GM21360 (cell line): Measurements from ENCODE around the gene TECPR2.

Source experiments
- ATAC-seq: cut with Tn5 transposase; IDR thresholded peaks from one replicate; pipeline ENCODE4 v1.9.1; 2021; ENCODE audit warnings: mild to moderate bottlenecking, moderate library complexity; ENCODE audit not compliant: unreplicated experiment

The TECPR2 gene

DNA sequence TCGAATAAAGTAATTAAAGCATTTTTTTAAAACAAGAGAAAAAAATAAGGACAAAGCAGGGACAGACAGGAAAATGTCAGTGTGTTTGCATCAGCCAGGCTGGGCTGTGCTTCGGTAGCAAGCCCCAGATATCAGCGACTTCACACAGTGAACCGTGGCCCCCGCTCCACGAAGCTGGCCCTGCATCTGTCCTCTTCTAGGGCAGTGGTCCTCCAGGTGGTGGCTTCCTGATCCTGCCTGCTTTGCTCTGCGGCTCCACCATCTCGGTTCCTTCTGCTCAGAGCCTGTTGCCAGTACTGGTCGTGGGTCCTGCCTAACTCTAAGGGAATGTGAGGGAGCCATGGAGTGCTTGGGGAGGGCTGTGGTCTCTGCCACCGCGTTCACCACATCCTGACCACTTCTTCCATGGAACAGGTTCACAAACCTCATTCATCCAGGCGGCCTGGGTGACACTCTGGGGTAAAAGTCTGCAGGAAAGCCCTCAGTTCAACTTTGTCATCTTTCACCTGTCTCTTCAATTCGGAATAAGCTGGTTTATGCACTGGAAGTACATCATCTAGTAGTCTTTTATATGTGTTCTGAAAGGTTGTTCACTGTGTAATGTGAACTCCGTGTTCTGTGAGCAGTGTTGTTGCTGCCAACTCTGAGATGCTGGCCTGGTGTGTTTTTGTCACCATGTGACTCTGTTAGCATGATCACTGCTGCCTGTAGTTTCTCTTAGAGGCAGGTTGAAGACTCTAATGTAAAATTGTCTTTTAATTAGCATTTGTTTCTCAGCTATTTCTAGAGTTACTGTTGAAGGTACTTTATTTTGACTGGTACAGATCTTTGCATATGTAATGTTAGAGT is 99.0 kb downstream of the TECPR2 start:
- no peak for ATAC-seq

DNA sequence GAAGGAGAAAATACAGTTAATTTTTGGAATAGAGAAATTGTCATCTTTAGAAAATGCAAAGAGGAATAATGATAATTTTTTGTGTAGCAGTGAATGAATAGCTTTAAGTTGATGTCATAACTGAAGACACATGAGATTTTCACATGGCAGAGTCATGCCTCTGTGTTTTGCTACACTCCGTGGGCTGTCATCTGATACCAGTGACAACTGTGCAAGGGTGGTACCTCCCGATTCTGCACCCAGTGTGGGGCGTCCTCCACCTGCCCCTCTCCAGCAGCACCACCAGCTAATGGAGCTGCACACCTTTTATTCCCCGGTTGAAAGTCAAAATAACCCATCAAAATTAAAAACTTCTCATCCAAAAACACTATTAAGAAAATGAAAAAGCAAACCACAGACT is 99.7 kb downstream of the TECPR2 start:
- ATAC-seq = no peak

DNA sequence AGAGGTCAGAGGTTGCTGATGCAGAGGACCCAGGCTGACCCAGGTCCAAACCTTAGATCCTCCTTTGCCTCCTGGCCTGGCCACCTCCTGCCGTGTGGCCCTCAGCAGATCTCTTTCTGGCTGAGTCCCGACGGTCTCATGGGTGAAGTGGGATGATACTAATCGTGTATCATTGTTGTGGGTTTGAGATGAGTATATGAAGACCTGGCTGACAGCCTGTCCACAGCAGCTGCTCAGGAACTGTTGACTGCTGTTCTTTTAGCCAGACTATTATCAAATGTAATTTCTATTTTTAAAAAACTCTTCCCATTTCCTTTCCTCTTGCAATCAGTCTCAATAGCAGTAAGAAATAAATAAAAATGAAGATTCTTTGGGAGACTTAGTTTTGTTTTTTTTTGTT is 101.3 kb downstream of the TECPR2 start:
- ATAC-seq = no peak

DNA sequence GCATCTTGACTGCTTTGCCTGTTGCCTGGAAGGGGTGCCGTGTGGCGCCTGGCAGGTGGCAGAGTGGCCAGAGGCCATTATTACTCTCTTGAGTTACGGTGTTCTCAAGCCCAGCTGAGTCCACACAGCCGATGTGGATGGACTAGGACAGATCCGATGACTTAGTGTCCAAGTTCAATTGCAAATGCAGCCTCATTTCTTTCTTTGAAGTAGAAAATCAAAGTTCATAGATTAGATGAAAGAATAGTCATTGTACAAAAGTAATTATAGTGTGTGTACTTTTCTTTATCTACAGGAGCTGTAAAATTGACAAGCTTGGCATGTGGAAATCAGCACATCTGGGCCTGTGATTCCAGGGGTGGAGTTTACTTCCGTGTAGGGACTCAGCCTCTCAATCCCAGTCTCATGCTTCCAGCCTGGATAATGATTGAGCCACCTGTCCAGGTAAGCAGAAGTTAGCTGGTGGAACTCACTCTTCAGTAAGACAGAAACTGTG is 102.2 kb downstream of the TECPR2 start:
- no peak for ATAC-seq

DNA sequence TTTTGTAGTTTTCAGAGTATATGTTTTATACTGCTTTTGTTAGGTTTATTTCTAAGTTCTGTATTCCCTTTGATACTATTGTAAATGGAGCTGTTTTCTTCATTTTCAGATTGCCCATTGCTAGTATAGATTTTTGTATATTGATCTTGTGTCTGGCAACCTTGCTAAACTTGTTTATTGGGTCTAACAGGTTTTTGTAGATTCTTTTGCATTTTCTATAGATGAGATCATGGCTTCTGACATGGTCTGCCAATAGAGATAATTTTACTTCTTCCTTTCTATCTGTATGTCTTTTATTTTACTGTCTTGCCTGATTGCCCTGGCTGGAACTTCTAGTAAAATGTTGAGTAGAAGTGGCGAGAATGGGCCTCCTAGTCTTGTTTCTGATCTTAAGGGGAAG is 106.5 kb downstream of the TECPR2 start:
- ATAC-seq = no peak

DNA sequence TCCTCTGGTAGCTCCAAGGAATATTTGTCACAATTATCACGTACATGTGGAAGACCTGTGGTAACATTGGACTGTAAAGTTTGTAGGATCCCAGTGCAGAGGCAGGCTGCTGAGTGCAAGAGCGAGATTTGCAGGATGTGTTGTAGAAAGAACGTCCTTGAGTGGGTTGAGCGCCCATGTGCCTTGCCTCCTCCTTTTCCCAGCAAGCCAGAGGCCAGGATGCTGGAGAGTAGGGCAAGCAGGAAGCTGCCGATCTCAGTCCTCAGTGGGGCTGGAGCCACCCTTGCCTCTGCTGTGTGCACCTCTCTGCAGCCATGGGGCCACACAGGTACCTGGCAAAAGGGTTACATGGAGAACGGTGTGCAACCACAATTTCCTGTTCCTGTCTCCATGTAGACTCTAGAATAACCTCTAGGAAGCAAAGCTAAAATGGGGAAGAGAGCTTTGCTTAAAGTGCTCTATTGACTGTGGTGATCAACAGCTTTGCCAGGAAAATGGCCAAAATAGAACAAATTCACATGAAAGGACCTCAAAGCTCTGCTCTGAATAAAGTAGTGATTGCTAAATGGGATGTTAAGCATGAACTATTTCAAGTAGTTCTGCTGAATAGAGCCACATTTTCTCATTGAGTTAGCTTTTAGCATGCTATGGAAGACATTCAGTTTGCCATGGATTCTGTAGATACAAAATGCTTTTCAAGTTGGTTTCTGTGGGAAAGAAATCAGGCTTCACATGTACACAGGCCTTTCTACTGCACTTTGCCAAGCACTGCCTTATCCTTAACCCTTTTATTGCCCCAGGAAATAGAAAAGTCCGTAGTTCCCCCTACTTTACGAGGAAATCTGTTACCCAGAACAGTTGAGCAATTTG is 109.4 kb downstream of the TECPR2 start:
- no peak for ATAC-seq

DNA sequence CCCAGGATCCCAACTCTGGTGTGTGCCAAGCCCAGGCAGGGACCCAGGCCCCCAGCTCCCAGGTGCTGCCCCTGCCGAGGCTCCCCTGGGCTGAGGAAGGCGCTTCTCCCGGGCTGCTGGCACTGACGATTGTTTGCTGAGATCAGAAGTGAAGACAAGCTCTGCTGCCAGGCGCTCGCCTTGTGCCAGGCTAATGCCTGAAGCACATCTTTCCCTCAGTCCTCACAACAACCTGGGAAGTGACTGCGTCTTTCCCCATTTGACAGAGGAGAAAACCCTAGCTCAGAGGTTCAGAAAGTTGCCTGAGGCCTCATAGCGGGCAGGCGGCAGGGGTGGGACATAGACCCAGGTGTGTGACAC is 110.0 kb downstream of the TECPR2 start:
- ATAC-seq = no peak

DNA sequence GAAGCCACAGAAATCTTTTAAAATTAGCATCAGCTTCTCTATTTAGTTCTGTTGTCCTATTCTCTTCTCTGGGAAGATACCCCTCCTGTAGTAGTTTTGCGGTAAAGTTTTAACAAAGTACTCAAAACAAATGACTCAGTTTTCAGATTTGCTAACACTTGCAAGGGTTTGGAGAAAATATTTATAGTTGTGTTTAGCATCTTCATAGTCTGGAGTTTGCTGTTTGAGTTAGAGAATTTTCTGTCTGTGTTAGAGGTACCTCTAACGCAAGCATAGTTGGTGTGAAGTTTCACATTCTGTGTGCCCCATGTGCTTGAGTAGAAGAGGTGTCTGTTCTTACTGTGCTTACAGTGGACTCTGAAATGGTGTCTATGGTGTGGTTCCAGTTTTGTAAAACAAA is 110.8 kb downstream of the TECPR2 start:
- no peak for ATAC-seq

DNA sequence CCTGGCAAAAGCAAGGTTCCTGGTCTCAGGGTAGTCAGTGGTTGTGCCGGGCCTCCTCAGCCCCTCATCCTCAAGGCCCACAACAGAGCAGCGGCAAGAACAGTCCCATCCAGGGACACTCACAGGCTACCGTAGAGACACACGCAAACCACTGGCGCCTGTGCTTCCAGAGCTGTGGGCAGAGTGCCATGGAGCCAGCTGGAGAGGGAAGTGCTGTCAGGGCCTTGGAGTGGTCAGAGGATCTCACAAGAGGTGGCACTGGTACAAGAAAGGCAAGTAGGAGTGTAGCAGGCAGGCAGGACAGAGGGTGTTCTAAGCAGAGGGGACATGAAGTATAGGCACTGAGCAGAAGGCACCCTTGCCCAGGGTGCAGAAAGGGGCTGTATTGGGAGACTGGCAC is 112.2 kb downstream of the TECPR2 start:
- no peak for ATAC-seq

DNA sequence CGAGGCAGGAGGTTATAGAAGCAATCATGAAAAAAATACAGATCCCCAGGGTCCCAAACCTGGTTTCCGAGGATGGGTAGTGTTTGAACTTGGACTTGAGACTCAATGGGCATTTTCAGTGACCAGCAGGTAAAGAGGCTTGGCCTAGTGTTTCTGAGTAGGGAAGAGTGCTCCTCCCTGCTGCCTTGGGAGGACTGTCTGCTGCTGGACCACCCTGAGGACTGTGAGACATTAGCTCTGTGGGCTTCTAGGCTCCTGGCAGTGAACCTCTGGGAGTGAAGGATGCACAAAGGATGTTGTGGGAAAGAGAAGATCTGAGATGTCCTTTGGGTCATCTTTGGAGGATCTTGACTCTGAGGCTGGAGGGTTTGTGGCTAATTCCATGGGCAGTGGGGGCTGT is 116.4 kb downstream of the TECPR2 start:
- ATAC-seq = no peak

DNA sequence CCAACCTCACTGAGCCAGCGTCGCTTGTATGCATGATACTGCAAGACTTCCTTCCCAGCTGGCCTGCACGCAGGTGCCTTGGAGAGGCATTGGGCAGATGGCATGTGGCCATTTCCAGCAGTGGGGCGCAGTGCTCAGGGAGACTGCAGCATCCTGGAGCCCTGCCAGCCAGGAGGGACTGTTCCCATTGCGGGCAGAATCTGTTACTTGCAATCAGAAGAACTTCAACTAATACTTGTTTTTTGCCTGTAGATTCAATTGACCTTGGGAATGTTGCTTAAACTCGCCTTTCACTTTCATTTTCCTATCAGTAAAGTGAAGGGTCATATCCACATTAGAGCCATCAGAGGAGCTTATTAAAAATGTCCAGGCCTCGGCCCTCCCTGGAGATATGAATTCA is 117.0 kb downstream of the TECPR2 start:
- no peak for ATAC-seq

DNA sequence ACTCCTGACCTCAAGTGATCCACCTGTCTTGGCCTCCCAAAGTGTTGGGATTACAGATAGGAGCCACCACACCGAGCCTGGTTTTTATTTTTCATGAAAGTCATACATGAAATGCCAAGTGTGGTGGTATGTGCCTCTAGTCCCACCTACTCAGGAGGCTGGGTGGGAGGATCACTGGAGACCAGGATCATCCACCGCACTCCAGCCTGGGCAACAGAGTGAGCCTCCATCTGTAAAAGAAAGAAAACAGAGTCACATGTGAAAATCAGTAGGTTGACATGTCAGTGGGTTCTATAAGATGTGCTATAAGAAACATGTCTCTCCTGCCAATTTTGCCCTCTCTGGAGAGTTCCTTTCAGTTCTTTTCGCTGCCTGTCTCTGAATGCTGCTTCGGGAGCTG is 118.6 kb downstream of the TECPR2 start:
- ATAC-seq = no peak

DNA sequence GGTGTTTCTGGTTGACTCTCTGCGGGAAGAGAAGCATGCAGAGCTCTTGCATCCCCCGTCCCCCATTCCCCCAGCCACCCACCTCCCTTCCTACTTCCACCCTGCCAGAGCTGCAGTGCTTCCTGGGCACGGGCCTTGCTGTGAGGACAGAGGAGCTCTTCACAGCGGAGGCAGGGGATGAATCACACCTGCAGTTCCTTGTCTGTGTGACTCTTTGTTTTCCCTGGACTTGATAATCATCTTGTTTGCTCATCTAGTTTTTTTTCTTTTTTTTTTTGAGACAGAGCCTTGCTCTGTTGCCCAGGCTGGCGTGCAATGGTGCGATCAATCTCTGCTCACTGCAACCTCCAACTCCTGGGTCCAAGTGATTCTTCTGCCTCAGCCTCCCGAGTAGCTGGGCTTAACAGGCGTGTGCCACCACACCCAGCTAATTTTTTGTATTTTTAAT is 119.1 kb downstream of the TECPR2 start:
- ATAC-seq = no peak

DNA sequence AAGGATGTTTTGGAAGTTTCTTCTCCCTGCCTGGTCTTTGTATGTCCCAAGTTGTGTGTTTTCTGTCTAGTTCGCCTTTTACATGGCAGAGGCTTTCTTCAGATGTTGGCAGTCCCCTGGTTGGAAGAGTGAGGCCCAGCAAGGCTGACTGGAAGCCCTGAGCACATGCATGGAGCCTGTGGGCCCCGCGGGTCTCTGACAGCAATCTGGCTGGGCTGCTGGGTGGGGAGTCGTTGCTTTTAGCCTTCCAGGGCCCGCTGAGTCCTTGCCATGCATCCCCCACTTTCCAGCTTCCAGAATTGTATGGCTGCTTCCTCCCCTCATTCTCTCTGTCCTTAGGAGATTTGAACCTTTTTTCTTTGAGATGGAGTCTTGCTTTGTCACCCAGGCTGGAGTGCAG is 121.6 kb downstream of the TECPR2 start:
- no peak for ATAC-seq

DNA sequence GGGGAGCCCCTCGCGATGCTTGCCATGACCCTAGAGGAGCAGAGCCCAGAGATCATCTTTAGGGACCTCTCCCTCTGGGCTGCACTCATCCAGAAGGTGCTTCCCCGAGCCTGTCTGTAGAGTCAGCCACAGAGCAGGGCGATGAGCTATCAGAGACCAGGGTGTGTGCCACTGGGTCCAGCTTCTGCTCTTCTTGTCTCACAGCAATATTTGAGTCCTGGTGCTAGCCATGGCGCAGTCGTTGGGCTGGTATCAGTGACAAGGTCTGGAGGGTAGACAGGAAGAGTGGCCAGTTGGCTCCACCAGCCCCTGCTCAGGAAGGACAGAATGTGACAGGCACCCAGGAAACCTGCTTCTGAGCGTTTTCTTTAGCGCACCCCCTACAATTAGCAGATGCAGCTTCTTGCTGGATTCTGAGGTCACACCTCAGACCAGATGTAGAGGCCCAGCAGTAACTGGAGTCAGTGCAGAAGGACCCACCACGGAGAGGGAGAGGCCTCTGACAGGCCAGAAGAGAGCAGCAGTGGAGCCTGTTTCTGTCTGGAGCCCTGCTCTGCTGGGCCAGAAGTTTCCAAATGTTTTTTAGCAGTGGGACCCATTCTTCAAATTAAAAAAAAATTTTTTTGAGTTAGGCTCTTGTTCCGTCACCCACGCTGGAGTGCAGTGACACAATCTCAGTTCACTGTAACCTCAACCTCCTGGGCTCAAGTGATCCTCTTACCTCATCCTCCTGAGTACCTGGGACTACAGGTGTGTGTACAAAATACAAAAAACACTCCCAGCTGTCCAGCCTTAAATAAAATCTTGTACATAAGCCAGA is 123.2 kb downstream of the TECPR2 start:
- ATAC-seq = no peak

DNA sequence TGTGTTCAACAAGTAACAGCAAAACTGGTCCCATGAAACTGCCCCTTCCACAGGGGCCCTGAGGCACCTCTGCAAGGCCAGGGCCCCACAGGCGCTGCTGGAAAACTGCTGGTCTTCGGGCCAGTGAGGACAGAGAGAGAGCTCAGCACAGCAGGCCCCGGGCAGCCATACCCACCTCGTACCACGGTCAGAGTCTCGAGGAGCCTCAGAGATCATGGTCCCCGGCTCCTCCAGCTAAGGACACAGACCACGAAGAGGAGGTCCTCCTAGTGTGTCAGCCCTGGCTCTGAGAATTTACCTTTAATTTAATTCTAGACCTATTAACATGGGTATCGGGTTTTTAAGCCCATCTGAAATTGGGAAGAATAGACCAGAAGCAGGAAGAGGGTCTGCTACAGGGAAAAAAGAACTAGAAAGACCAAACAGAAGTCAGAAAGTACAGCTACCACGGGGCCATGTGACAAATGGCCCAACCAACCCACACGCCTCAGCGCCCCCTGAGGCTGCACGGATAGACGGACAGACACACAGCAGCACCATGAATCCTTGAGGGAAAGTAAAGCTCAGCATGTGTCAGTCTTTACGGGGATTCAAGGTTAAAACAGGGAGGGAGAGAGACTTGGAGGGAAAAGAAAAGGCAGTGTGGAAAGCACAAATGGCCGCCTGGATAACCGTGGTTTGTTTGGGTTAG is 123.9 kb downstream of the TECPR2 start:
- ATAC-seq = no peak

DNA sequence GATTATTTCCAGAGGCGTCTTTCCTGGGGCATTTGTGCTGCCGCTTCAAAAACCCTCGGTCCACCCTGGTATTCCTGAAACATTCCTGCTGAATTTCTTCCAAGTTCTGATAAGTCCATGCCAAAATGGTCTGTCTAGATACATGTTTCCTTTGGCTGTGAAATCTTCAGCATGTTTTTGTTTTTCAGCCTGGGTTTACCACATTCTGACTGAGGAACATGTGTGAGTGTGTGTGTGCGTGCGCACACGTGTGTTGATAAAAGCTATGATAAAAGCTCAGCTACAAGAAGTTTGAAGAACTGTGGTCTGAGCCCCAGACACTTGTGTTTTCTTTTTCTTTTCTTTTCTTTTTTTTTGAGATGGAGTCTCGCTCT is 124.5 kb downstream of the TECPR2 start:
- no peak for ATAC-seq

DNA sequence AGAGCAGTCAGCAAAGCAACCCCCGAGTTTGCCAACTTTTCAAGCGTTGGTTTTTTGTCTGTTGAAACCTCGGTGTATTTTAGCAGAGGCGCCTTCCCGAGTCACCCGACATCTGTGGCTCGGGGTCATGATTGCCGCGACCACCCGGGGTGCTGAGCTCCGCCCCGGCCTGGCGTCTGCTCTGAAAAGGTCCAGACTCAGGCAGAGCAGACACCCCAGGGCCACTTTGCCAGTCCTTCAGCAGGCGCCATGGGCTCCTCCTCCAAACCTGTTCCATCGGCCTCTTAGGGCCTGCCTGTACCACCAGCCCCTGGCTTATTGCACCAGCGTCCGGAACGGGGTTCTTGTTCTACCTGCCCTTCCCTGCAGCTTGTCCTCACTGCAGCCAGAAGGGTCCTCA is 127.7 kb downstream of the TECPR2 start:
- no peak for ATAC-seq

DNA sequence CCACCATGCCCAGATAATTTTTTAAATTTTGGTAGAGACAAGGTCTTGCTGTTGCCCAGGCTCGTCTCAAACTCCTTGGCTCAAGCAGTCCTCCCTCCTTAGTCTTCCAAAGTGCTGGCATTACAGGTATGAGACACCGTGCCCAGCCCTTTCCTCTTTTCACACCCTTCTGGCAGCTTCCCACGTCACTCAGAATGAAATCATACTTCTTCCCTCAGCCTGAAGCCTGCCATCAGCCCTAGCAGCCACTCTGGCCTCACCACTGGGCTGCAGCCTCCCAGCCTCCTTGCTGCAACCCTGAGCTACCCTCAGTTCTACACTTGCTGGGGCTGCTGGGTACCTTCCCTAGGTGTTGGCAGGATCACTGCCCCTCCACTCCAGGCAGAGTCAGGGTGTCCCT is 128.6 kb downstream of the TECPR2 start:
- no peak for ATAC-seq

DNA sequence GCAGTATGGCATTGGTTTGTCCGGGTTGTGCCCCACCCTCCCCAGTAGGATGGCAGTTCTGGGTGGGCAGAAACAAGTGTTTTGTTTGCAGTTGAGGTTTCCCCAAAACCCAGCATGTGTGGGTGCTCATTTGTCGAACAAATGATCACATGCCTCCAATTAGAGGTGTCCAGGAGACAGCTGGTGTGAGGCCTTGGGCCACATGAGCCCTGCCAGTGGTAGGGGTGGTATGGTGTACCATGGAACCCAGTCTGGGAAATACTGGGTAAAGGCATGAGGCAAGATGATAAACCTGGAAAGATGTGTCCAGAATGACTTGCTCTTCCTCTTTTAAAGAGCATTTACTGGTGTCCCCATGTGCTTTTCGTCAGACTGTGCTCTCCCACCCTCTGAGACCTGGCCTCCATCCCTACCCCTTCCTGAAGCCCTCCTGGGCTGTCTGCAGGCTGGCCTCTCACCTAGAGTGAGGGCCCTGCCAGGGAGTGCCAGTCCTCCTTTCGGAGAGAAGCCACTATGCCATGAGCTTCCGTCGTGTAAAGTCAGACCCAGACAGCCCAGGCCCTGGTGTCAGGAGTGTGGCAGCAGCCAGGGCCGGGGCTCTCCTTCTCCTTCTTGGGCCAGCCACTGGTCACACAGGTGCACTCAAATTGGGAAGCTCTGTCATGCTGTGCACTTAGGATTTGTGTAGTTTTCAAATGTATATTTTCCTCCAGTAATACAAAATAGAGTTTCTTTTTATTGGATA is 129.2 kb downstream of the TECPR2 start:
- ATAC-seq = no peak
